RWPE2 (cell line): Measurements from ENCODE around the gene GPS1.

Source experiments
- ATAC-seq: fragments of 200-7000 bp; cut with Tn5 transposase; 3 replicates; pipeline ENCODE4 v1.9.1; 2021; ENCODE audit warnings: low read depth
- DNase-seq: peaks from one replicate; pipeline ENCODE4 v3.0.0-alpha.2; 2020; ENCODE audit warnings: low spot score
- H3K27ac ChIP-seq: fragments of 450-650 bp; 2 replicates; pipeline ENCODE4 v1.5.1; 2017; ENCODE audit warnings: mild to moderate bottlenecking; ENCODE audit not compliant: poor library complexity, severe bottlenecking
- H3K27me3 ChIP-seq: fragments of 250-450 bp; sonication (Bioruptor Pico); 2 replicates; pipeline ENCODE4 v1.5.1; 2021; ENCODE audit warnings: mild to moderate bottlenecking, moderate library complexity; ENCODE audit not compliant: insufficient read depth, poor library complexity, severe bottlenecking
- H3K36me3 ChIP-seq: fragments of 250-450 bp; sonication (Bioruptor Pico); 2 replicates; pipeline ENCODE4 v1.5.1; 2020; ENCODE audit warnings: low read depth, mild to moderate bottlenecking, moderate library complexity
- H3K4me1 ChIP-seq: fragments of 250-450 bp; sonication (Bioruptor Pico); 2 replicates; pipeline ENCODE4 v1.5.1; 2021; ENCODE audit warnings: mild to moderate bottlenecking, moderate library complexity; ENCODE audit not compliant: insufficient read depth, poor library complexity, severe bottlenecking
- H3K4me3 ChIP-seq: fragments of 250-450 bp; sonication (Bioruptor Pico); 2 replicates; pipeline ENCODE4 v1.5.1; 2021; ENCODE audit warnings: mild to moderate bottlenecking, moderate library complexity; ENCODE audit not compliant: severe bottlenecking
- H3K9me3 ChIP-seq: fragments of 250-450 bp; sonication (Bioruptor Pico); 2 replicates; pipeline ENCODE4 v1.5.1; 2021; ENCODE audit warnings: mild to moderate bottlenecking, moderate library complexity; ENCODE audit not compliant: severe bottlenecking
- TF ChIP-seq, protein P1 (sequence below): fragments of 450-650 bp; IDR thresholded peaks from one replicate; pipeline ENCODE4 v1.5.1; 2017; ENCODE audit warnings: mild to moderate bottlenecking, moderate library complexity; ENCODE audit not compliant: poor library complexity, severe bottlenecking

Gene GPS1

DNA sequence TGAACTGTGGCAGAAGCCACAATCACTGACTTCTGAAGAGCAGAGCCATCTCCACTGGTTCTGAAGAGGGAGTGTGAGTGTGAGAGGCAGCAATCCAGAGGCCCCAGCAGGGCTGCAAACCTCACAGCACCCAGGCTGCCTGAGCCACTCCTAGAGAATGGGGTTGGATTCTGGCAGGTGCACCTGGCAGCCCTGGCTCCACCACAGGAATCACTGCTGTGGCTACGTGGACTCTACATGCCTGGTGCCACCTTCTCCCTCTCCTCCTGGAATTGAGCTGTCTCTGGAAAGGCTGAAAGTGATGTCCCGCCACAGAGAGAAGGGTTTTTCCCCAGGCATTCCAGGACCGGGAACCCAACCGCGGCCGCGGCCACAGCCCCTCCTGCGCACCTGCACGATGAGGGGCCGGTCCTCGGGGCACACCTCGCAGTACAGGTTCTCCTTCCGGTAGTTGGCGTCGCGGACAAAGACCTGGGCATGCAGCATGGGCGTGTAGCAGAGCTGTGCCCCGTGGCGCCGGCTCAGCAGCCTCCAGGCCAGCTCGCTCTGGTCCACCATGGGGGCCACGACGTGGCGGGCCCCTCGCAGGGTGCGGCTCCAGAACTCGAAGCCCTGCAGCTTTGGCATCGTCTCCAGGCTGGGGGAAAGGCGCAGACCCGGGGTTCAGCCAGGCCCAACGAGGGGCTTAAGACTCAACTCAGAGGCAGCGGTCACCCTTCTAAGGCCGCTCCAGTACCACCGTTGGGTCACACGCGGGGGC is 12.9 kb downstream of the GPS1 start:
- DNase-seq (no peak), ATAC-seq (peak; percentile 47; the same call in 2 of the 3 replicates)
- Histone ChIP-seq H3K9me3 (no peaks in the 10 kb centered on the region), H3K4me1 (no peaks in the 10 kb centered on the region), H3K4me3 (peak overlapping the region; percentile 98), H3K36me3 (peaks cover 46% of the 10 kb centered on the region), H3K27me3 (no peaks in the 10 kb centered on the region), H3K27ac (peak overlapping the region; percentile 41)
- TF ChIP-seq, protein P1, sequence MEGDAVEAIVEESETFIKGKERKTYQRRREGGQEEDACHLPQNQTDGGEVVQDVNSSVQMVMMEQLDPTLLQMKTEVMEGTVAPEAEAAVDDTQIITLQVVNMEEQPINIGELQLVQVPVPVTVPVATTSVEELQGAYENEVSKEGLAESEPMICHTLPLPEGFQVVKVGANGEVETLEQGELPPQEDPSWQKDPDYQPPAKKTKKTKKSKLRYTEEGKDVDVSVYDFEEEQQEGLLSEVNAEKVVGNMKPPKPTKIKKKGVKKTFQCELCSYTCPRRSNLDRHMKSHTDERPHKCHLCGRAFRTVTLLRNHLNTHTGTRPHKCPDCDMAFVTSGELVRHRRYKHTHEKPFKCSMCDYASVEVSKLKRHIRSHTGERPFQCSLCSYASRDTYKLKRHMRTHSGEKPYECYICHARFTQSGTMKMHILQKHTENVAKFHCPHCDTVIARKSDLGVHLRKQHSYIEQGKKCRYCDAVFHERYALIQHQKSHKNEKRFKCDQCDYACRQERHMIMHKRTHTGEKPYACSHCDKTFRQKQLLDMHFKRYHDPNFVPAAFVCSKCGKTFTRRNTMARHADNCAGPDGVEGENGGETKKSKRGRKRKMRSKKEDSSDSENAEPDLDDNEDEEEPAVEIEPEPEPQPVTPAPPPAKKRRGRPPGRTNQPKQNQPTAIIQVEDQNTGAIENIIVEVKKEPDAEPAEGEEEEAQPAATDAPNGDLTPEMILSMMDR: no peak

DNA sequence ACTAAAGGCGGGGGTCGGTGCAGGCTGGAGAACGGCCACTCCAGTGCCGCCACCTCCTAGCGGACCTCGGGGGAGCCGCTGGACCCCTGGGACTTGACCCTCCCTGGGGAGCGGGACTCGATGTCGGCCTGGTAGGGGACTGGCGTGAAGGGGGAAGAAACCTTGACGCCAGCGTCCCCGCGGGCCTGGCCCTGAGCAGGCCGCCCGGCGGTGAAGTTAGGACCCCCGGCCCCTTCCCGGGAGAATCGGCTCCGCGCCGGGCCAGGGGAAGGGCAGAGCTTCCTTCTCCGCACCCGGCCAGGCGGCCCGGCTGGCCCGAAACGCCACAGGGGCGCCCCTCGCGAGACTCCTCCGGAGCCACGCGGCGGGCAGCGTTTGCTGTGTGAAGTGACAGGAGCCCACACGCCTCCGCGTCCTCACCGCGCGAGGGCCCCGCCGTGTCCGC is 13.5 kb downstream of the GPS1 start:
- Histone ChIP-seq H3K27ac (peak overlapping the region; percentile 41), H3K36me3 (peaks cover 40% of the 10 kb centered on the region), H3K27me3 (no peaks in the 10 kb centered on the region), H3K4me3 (peak overlapping the region; percentile 98), H3K9me3 (no peaks in the 10 kb centered on the region), H3K4me1 (no peaks in the 10 kb centered on the region)
- peak; percentile 3; the same call in 1 of the 3 replicates for ATAC-seq
- TF ChIP-seq, protein P1: no peak
- no peak for DNase-seq

GRCh38 chr17:82065638-82066303 is 14.1 kb downstream of the GPS1 start, which contains the start of gene DUS1L:
DUS1L (minus strand) TSS chr17:82065804; CDS start chr17:82065059, 745 bp downstream.
- ATAC-seq (peak; percentile 52), DNase-seq (no peak)
- Histone ChIP-seq H3K27ac (peak within 1 kb of the TSS; percentile 41), H3K27me3 (no peaks in the 10 kb centered on the region), H3K36me3 (peaks cover 35% of the 10 kb centered on the region), H3K4me3 (peak within 1 kb of the TSS; percentile 98), H3K9me3 (no peaks in the 10 kb centered on the region), H3K4me1 (no peaks in the 10 kb centered on the region)
- TF ChIP-seq, protein P1: no peak

DNA sequence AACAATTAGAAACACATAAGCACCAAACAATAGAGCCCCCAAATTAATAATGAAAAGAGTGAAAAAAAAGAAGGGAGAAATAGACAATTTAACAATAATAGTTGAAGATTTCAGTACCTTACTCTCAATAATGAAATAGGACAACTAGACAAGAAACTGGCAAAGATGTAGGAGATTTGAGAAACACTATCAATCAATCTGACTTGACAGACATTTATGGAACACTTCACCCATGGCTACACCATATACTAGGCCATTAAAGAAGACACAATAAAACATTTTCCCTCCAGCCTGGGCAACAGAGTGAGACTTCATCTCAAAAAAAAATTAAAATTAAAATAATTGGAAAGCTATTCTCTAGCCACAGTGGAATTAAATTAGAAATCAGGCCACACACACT is 18.9 kb downstream of the GPS1 start:
- Histone ChIP-seq H3K27ac (no peak overlapping the region), H3K36me3 (no peaks in the 10 kb centered on the region), H3K4me3 (no peak overlapping the region), H3K4me1 (peaks cover 4% of the 10 kb centered on the region), H3K9me3 (no peaks in the 10 kb centered on the region), H3K27me3 (no peaks in the 10 kb centered on the region)
- TF ChIP-seq, protein P1: no peak
- DNase-seq (no peak), ATAC-seq (no peak)
